SK-N-SH (cell line): ENCODE results near the gene NTM. TPM values are rescaled to one million over a fixed set of nuclear protein-coding genes. Genes with fewer than 3 reads are reported as not detected.

Experiments
- CTCF ChIA-PET: fragments of 300-600, 350-600 bp; formaldehyde crosslinking; extraction: SDS; loops from one replicate; lab custom pipeline; 2021; lab: Yijun Ruan, JAX
- POLR2A ChIA-PET: fragments of 350-600 bp; sonication (Branson Sonifier 250); formaldehyde crosslinking; extraction: SDS; loops from one replicate; lab custom pipeline; 2020; ENCODE audit warnings: antibody characterized with exemption, inconsistent platforms; lab: Yijun Ruan, JAX
- DNase-seq: peaks from one replicate; pipeline ENCODE4 v3.0.0; 2012
- H2AFZ ChIP-seq: fragments of 200-600 bp; sonication (generic); 2 replicates; pipeline ENCODE4 v1.8.1; 2016; ENCODE audit warnings: antibody characterized with exemption, mild to moderate bottlenecking, low read depth
- H3F3A ChIP-seq: fragments of 200-600 bp; sonication (generic); replicated peaks from 2 replicates; pipeline ENCODE3; 2016; ENCODE audit warnings: antibody characterized with exemption, mild to moderate bottlenecking; ENCODE audit not compliant: insufficient read depth
- H3K27ac ChIP-seq, 2 experiments: fragments of 200-500 bp in 1 of 2; fragments of 200-600 bp in 1 of 2; sonication (Bioruptor generic) in 1 of 2; sonication (generic), shearing (Covaris generic) in 1 of 2; 2 replicates each; pipeline versions ENCODE4 v1.5.1 to v1.6.1; 2014 to 2016; ENCODE audit warnings: low read depth in 2 of 2, inconsistent platforms in 1 of 2, low read length in 1 of 2, mild to moderate bottlenecking in 1 of 2, mixed read lengths in 1 of 2
- H3K27me3 ChIP-seq: fragments of 200-600 bp; sonication (generic), shearing (Covaris generic); 2 replicates; pipeline ENCODE4 v1.6.1; 2016; ENCODE audit warnings: mixed run types; ENCODE audit not compliant: insufficient read depth
- H3K36me3 ChIP-seq, 2 experiments: fragments of 200-500 bp in 1 of 2; fragments of 200-600 bp in 1 of 2; sonication (Bioruptor generic) in 1 of 2; sonication (generic) in 1 of 2; replicated peaks in 1 of 2; 2 replicates each; pipeline versions ENCODE3 to v1.5.1; 2014 to 2016; ENCODE audit warnings: low read length in 1 of 2, mild to moderate bottlenecking in 1 of 2; ENCODE audit not compliant: insufficient read depth in 2 of 2, control insufficient read depth in 1 of 2
- H3K4me1 ChIP-seq, 2 experiments: fragments of 200-500 bp in 1 of 2; fragments of 200-600 bp in 1 of 2; sonication (Bioruptor generic) in 1 of 2; sonication (generic), shearing (Covaris generic) in 1 of 2; 2 replicates each; pipeline versions ENCODE4 v1.5.1 to v1.6.1; 2014 to 2016; ENCODE audit warnings: low read depth in 1 of 2, low read length in 1 of 2, mixed run types in 1 of 2; ENCODE audit not compliant: insufficient read depth in 2 of 2, control insufficient read depth in 1 of 2
- H3K4me2 ChIP-seq: fragments of 200-600 bp; sonication (generic), shearing (Covaris generic); 2 replicates; pipeline ENCODE4 v1.6.1; 2017; ENCODE audit warnings: mixed run types
- H3K4me3 ChIP-seq, 2 experiments: fragments of 200-500 bp in 1 of 2; fragments of 200-600 bp in 1 of 2; sonication (Bioruptor generic) in 1 of 2; sonication (generic), shearing (Covaris generic) in 1 of 2; 2 replicates each; pipeline versions ENCODE4 v1.5.1 to v1.8.1; 2014 to 2016; ENCODE audit warnings: low read depth in 2 of 2, inconsistent platforms in 1 of 2, low read length in 1 of 2, mild to moderate bottlenecking in 1 of 2, mixed read lengths in 1 of 2, moderate library complexity in 1 of 2
- H3K79me2 ChIP-seq: fragments of 200-600 bp; sonication (generic); 2 replicates; pipeline ENCODE4 v1.8.1; 2017; ENCODE audit warnings: mild to moderate bottlenecking; ENCODE audit not compliant: insufficient read depth
- H3K9ac ChIP-seq: fragments of 200-600 bp; sonication (generic); 2 replicates; pipeline ENCODE4 v1.6.1; 2017; ENCODE audit warnings: mixed run types
- H3K9me2 ChIP-seq: fragments of 200-600 bp; sonication (generic); 2 replicates; pipeline ENCODE4 v1.6.1; 2017; ENCODE audit warnings: mixed run types
- H3K9me3 ChIP-seq: fragments of 200-600 bp; sonication (generic); 2 replicates; pipeline ENCODE4 v1.6.1; 2017; ENCODE audit warnings: mixed run types, mild to moderate bottlenecking, moderate library complexity
- H4K20me1 ChIP-seq: fragments of 200-600 bp; sonication (generic); 2 replicates; pipeline ENCODE4 v1.6.1; 2017; ENCODE audit warnings: mild to moderate bottlenecking, mixed run types; ENCODE audit not compliant: insufficient read depth
- ELF1 ChIP-seq: IDR thresholded peaks from 2 replicates; pipeline ENCODE4 v1.4.0; 2012
- EP300 ChIP-seq, 2 experiments: IDR thresholded peaks; 2 replicates each; pipeline versions ENCODE4 v1.4.0 to v1.6.1; 2012; ENCODE audit warnings: borderline replicate concordance in 1 of 2, low read depth in 1 of 2, low read length in 1 of 2
- EZH2phosphoT487 ChIP-seq: fragments of 200-600 bp; sonication (generic); IDR thresholded peaks from 2 replicates; pipeline ENCODE4 v1.6.1; 2017; ENCODE audit warnings: low read depth, mixed run types, mild to moderate bottlenecking, antibody characterized with exemption, moderate library complexity, borderline replicate concordance
- FOSL2 ChIP-seq: IDR thresholded peaks from 2 replicates; pipeline ENCODE4 v1.4.0; 2012; ENCODE audit warnings: low read depth, mild to moderate bottlenecking, moderate library complexity, borderline replicate concordance
- FOXM1 ChIP-seq: IDR thresholded peaks from 2 replicates; pipeline ENCODE4 v1.4.0; 2012; ENCODE audit warnings: low read depth, mild to moderate bottlenecking
- MEF2A ChIP-seq: IDR thresholded peaks from 2 replicates; pipeline ENCODE4 v1.4.0; 2012; ENCODE audit warnings: low read depth, borderline replicate concordance
- MXI1 ChIP-seq: IDR thresholded peaks from 2 replicates; pipeline ENCODE4 v1.6.1; 2012; ENCODE audit warnings: mild to moderate bottlenecking, low read depth, low read length, improper control_type of control experiment
- POLR2AphosphoS5 ChIP-seq: IDR thresholded peaks from 2 replicates; pipeline ENCODE4 v1.6.1; 2012; ENCODE audit warnings: low read depth, low read length
- RAD21 ChIP-seq: IDR thresholded peaks from 2 replicates; pipeline ENCODE4 v1.6.1; 2012; ENCODE audit warnings: mild to moderate bottlenecking, low read length
- RXRA ChIP-seq: IDR thresholded peaks from 2 replicates; pipeline ENCODE4 v1.4.0; 2012; ENCODE audit warnings: low read depth, mild to moderate bottlenecking, borderline replicate concordance
- SMC3 ChIP-seq: IDR thresholded peaks from 2 replicates; pipeline ENCODE4 v1.6.1; 2012; ENCODE audit warnings: low read depth, low read length, improper control_type of control experiment
- TAF1 ChIP-seq: IDR thresholded peaks from 2 replicates; pipeline ENCODE4 v1.6.1; 2012; ENCODE audit warnings: low read depth, mild to moderate bottlenecking, low read length, moderate library complexity, borderline replicate concordance
- YY1 ChIP-seq: IDR thresholded peaks from 2 replicates; pipeline ENCODE4 v1.4.0; 2012; ENCODE audit warnings: low read depth, mild to moderate bottlenecking
- WGBS: methylation state at CpG from one replicate; pipeline ENCODE4 v1.1.6; 2017; ENCODE audit warnings: low lambda C conversion rate; 5-methylcytosine and 5-hydroxymethylcytosine counted together
- polyA plus RNA-seq, 3 experiments: library from polyadenylated mRNA; depleted of rRNA; stranded (reverse); fragments of >200 nt; gene quantifications; 2 replicates each; pipeline ENCODE4 v1.2.3, GENCODE V29; 2012
- TF ChIP-seq, protein P1 (sequence below): fragments of 150-350 bp; IDR thresholded peaks from 2 replicates; pipeline ENCODE4 v1.6.1; 2017; ENCODE audit warnings: antibody characterized with exemption, low read length, low read depth, borderline replicate concordance
- TF ChIP-seq, protein P2 (sequence below): fragments of 200-600 bp; sonication (generic); IDR thresholded peaks from 2 replicates; pipeline ENCODE4 v1.6.1; 2017; ENCODE audit warnings: antibody characterized with exemption, mild to moderate bottlenecking, moderate library complexity
- TF ChIP-seq, protein P3 (sequence below): IDR thresholded peaks from 2 replicates; pipeline ENCODE4 v1.6.1; 2012; ENCODE audit warnings: mild to moderate bottlenecking, low read depth, low read length, moderate library complexity
- TF ChIP-seq, protein P4 (sequence below): IDR thresholded peaks from 2 replicates; pipeline ENCODE4 v1.4.0; 2012; ENCODE audit warnings: low read depth, borderline replicate concordance

Gene NTM
- polyA plus RNA-seq, 1 of the 3 experiments (the other 2 are of a cell fraction), result 20.0 TPM

DNA sequence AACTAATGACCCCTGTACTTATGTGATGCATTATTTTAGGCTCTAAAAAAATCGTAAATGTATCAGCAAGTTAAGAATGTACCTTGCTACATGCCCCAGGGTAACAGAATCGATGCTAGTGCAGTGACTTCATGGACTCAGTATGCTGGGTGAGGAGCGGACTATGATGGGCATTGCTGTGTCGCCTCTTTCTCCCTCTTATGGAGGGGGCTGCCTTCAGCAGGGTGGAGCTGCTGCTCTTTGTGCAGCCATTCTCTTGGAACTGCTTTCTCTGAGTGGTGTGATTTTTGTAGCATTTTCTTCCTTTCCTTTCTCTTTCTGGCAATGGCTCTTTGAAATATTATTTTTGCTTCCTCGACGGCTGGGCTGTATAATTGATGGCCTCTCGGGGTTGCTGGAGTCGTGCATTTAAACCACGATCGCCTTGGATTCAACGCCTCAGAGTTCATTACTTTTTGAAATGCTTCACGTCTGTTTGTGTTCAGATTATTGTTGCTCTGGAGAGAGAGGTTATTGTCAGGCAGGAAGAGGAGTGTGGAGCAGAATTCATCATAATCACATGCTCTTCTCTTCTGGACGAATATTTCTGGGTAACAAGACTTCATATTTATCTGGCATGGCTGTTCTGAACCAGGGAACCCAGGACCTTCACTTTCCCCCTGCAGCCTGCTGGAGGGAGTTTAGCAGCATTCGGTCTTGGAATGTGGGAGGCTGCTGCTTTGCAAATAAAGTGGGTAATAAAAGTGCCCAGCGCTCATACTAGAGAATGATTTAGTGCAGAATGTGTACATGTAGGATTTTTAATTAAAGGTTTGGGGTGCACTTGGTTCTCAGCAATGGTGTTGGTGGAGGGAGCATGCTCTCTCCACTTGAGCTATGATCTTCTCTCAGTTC lies 804.2 kb downstream of the NTM start:
- H3F3A ChIP-seq, result no peaks in the 10 kb centered on the region
- no peak for DNase-seq
- 52% methylated on average over 15 of the region's 15 CpGs for WGBS
- H3K4me2 ChIP-seq, result no peak overlapping the region
- H2AFZ ChIP-seq, result no peak overlapping the region
- POLR2A ChIA-PET, result no interaction called here
- no peaks in the 10 kb centered on the region for H3K79me2 ChIP-seq
- H3K9me2 ChIP-seq, result no peaks in the 10 kb centered on the region
- H3K4me1 ChIP-seq, result no peaks in the 10 kb centered on the region
- no peaks in the 10 kb centered on the region for H3K27me3 ChIP-seq
- no peak overlapping the region for H3K9ac ChIP-seq
- no peaks in the 10 kb centered on the region for H3K36me3 ChIP-seq
- H3K9me3 ChIP-seq, result no peaks in the 10 kb centered on the region
- TF ChIP-seq MEF2A (no peak), FOXM1 (no peak), EZH2phosphoT487 (no peak), SMC3 (no peak), RXRA (no peak), EP300 (IDR thresholded peaks at IDR 0.05; ENCODE audit: borderline replicate concordance in 1 of 2, low read depth in 1 of 2, low read length in 1 of 2) (no peak), POLR2AphosphoS5 (no peak), FOSL2 (no peak), TAF1 (no peak), RAD21 (no peak), YY1 (no peak), ELF1 (no peak), MXI1 (no peak)
- TF ChIP-seq, protein P1, sequence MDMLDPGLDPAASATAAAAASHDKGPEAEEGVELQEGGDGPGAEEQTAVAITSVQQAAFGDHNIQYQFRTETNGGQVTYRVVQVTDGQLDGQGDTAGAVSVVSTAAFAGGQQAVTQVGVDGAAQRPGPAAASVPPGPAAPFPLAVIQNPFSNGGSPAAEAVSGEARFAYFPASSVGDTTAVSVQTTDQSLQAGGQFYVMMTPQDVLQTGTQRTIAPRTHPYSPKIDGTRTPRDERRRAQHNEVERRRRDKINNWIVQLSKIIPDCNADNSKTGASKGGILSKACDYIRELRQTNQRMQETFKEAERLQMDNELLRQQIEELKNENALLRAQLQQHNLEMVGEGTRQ, result no peak
- TF ChIP-seq, protein P2, sequence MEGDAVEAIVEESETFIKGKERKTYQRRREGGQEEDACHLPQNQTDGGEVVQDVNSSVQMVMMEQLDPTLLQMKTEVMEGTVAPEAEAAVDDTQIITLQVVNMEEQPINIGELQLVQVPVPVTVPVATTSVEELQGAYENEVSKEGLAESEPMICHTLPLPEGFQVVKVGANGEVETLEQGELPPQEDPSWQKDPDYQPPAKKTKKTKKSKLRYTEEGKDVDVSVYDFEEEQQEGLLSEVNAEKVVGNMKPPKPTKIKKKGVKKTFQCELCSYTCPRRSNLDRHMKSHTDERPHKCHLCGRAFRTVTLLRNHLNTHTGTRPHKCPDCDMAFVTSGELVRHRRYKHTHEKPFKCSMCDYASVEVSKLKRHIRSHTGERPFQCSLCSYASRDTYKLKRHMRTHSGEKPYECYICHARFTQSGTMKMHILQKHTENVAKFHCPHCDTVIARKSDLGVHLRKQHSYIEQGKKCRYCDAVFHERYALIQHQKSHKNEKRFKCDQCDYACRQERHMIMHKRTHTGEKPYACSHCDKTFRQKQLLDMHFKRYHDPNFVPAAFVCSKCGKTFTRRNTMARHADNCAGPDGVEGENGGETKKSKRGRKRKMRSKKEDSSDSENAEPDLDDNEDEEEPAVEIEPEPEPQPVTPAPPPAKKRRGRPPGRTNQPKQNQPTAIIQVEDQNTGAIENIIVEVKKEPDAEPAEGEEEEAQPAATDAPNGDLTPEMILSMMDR, result no peak
- H4K20me1 ChIP-seq, result peaks cover 3% of the 10 kb centered on the region; the same call in 1 of the 2 replicates
- H3K4me3 ChIP-seq, result no peak overlapping the region
- H3K27ac ChIP-seq, result no peak overlapping the region
- CTCF ChIA-PET, result no interaction called here

DNA sequence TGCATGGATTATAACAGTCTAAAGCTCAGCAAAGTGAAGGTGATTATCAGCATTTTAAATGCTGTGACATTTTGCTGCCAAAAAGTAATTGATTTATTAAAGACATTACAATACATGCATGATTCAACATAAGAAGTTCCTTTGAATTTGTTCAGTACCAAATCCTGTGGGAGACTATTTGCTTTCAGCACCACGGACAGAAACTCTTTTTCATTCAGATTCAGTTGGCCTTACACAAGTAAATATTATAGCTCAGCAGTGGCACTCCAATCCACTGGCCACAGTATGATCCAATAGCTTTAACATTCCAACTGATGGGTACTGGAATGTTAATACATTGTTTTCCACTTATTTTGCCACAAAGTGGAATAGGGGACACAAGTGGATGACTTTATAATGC lies 806.7 kb downstream of the NTM start:
- Histone ChIP-seq H3K9ac (no peak overlapping the region), H3K27ac (no peak overlapping the region), H3K9me3 (no peaks in the 10 kb centered on the region), H3F3A (no peaks in the 10 kb centered on the region), H3K4me3 (no peak overlapping the region), H2AFZ (no peak overlapping the region), H3K79me2 (no peaks in the 10 kb centered on the region), H4K20me1 (peaks cover 3% of the 10 kb centered on the region; the same call in 1 of the 2 replicates), H3K9me2 (no peaks in the 10 kb centered on the region), H3K36me3 (no peaks in the 10 kb centered on the region), H3K4me2 (no peak overlapping the region), H3K4me1 (no peaks in the 10 kb centered on the region), H3K27me3 (no peaks in the 10 kb centered on the region)
- ChIA-PET POLR2A (no interaction called here), CTCF (no interaction called here)
- TF ChIP-seq, protein P3, sequence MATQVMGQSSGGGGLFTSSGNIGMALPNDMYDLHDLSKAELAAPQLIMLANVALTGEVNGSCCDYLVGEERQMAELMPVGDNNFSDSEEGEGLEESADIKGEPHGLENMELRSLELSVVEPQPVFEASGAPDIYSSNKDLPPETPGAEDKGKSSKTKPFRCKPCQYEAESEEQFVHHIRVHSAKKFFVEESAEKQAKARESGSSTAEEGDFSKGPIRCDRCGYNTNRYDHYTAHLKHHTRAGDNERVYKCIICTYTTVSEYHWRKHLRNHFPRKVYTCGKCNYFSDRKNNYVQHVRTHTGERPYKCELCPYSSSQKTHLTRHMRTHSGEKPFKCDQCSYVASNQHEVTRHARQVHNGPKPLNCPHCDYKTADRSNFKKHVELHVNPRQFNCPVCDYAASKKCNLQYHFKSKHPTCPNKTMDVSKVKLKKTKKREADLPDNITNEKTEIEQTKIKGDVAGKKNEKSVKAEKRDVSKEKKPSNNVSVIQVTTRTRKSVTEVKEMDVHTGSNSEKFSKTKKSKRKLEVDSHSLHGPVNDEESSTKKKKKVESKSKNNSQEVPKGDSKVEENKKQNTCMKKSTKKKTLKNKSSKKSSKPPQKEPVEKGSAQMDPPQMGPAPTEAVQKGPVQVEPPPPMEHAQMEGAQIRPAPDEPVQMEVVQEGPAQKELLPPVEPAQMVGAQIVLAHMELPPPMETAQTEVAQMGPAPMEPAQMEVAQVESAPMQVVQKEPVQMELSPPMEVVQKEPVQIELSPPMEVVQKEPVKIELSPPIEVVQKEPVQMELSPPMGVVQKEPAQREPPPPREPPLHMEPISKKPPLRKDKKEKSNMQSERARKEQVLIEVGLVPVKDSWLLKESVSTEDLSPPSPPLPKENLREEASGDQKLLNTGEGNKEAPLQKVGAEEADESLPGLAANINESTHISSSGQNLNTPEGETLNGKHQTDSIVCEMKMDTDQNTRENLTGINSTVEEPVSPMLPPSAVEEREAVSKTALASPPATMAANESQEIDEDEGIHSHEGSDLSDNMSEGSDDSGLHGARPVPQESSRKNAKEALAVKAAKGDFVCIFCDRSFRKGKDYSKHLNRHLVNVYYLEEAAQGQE, result peak; percentile 93
- no peak for TF ChIP-seq EP300 (IDR thresholded peaks at IDR 0.05; ENCODE audit: borderline replicate concordance in 1 of 2, low read depth in 1 of 2, low read length in 1 of 2)
- TF ChIP-seq, protein P4, sequence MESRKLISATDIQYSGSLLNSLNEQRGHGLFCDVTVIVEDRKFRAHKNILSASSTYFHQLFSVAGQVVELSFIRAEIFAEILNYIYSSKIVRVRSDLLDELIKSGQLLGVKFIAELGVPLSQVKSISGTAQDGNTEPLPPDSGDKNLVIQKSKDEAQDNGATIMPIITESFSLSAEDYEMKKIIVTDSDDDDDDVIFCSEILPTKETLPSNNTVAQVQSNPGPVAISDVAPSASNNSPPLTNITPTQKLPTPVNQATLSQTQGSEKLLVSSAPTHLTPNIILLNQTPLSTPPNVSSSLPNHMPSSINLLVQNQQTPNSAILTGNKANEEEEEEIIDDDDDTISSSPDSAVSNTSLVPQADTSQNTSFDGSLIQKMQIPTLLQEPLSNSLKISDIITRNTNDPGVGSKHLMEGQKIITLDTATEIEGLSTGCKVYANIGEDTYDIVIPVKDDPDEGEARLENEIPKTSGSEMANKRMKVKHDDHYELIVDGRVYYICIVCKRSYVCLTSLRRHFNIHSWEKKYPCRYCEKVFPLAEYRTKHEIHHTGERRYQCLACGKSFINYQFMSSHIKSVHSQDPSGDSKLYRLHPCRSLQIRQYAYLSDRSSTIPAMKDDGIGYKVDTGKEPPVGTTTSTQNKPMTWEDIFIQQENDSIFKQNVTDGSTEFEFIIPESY, result no peak
- no peak for DNase-seq
- 58% methylated on average over 1 of the region's 1 CpG for WGBS
